Endothelial cell of umbilical vein (primary cell): ENCODE measurements around the gene NAA11. TPM values are rescaled to one million over a fixed set of nuclear protein-coding genes. Genes with fewer than 3 reads are reported as not detected.

ENCODE experiments used
- BruUV-seq: library from RNA; stranded (reverse); fragments of 400-500 nt; replicated peaks from 2 replicates; lab custom pipeline; 2021; lab: Mats Ljungman, UMichigan
- CTCF ChIA-PET: fragments of 300-600, 350-600 bp; sonication (Branson Sonifier 250); formaldehyde crosslinking; loops from one replicate; lab custom pipeline; 2021; ENCODE audit warnings: antibody characterized with exemption, inconsistent platforms; lab: Charles Lee
- POLR2A ChIA-PET: fragments of 300-600, 350-600 bp; sonication (Branson Sonifier 250); formaldehyde crosslinking; loops from one replicate; lab custom pipeline; 2021; ENCODE audit warnings: antibody characterized with exemption, inconsistent platforms; lab: Charles Lee
- DNase-seq: peaks from one replicate; pipeline ENCODE4 v3.0.0-alpha.2; 2011; ENCODE audit warnings: low read depth, low spot score
- FAIRE-seq: peaks from 2 replicates; lab custom pipeline; 2011; peaks lifted over from hg19 to GRCh38; lab: Jason Lieb, UNC
- H2AFZ ChIP-seq: 2 replicates; pipeline ENCODE4 v1.6.0; 2012; ENCODE audit warnings: low read depth, low read length, control low read depth, inconsistent platforms
- H3K27ac ChIP-seq: 2 replicates; pipeline ENCODE4 v1.5.1; 2011; ENCODE audit warnings: low read depth, mild to moderate bottlenecking, control low read depth, low read length, moderate library complexity; ENCODE audit not compliant: insufficient read depth
- H3K27me3 ChIP-seq, 2 experiments: 2 replicates each; pipeline versions ENCODE4 v1.6.0 to v1.6.1; 2011; ENCODE audit warnings: low read length in 2 of 2, mixed read lengths in 1 of 2; ENCODE audit not compliant: control insufficient read depth in 2 of 2, insufficient read depth in 2 of 2
- H3K36me3 ChIP-seq, 2 experiments: 2 replicates in 1 of 2; 3 replicates in 1 of 2; pipeline ENCODE4 v1.5.1; 2011; ENCODE audit warnings: low read length in 2 of 2, mild to moderate bottlenecking in 1 of 2, moderate library complexity in 1 of 2; ENCODE audit not compliant: control insufficient read depth in 2 of 2, insufficient read depth in 2 of 2; ENCODE audit errors: extremely low read depth in 1 of 2
- H3K4me1 ChIP-seq: 3 replicates; pipeline ENCODE4 v1.5.1; 2011; ENCODE audit warnings: mild to moderate bottlenecking, low read length; ENCODE audit not compliant: control insufficient read depth, insufficient read depth; ENCODE audit errors: extremely low read depth
- H3K4me2 ChIP-seq: 2 replicates; pipeline ENCODE4 v1.6.1; 2011; ENCODE audit warnings: low read length, control low read depth, mixed read lengths; ENCODE audit not compliant: insufficient read depth
- H3K4me3 ChIP-seq, 3 experiments: fragments of 200-600 bp in 1 of 3; sonication (generic), shearing (Covaris generic) in 1 of 3; replicated peaks in 1 of 3; 2 replicates each; pipeline ENCODE4 v1.5.1; 2011 to 2016; ENCODE audit warnings: control low read depth in 3 of 3, low read length in 3 of 3, mild to moderate bottlenecking in 2 of 3, inconsistent platforms in 1 of 3, low read depth in 1 of 3, moderate library complexity in 1 of 3; ENCODE audit not compliant: insufficient read depth in 1 of 3
- H3K79me2 ChIP-seq: 2 replicates; pipeline ENCODE4 v1.6.0; 2012; ENCODE audit warnings: low read length, inconsistent platforms; ENCODE audit not compliant: control insufficient read depth, insufficient read depth
- H3K9ac ChIP-seq: replicated peaks from 2 replicates; pipeline ENCODE3; 2011; ENCODE audit warnings: low read length, control low read depth; ENCODE audit not compliant: insufficient read depth; ENCODE audit errors: extremely low read depth
- H3K9me1 ChIP-seq: replicated peaks from 3 replicates; pipeline ENCODE4 v1.6.0; 2011; ENCODE audit warnings: mild to moderate bottlenecking, low read length; ENCODE audit not compliant: control insufficient read depth, insufficient read depth; ENCODE audit errors: extremely low read depth
- H3K9me3 ChIP-seq: replicated peaks from 2 replicates; pipeline ENCODE4 v1.5.1; 2012; ENCODE audit warnings: low read length, inconsistent platforms; ENCODE audit not compliant: control insufficient read depth, insufficient read depth
- H4K20me1 ChIP-seq: replicated peaks from 2 replicates; pipeline ENCODE3; 2011; ENCODE audit warnings: mild to moderate bottlenecking, low read length; ENCODE audit not compliant: control insufficient read depth, insufficient read depth; ENCODE audit errors: extremely low read depth
- CTCF ChIP-seq, 2 donors: IDR thresholded peaks; 1 replicate in 1 of 2; 2 replicates in 1 of 2; pipeline ENCODE4 v1.5.1; 2011; ENCODE audit warnings: low read length in 2 of 2, mild to moderate bottlenecking in 2 of 2, moderate library complexity in 2 of 2, control low read depth in 1 of 2, inconsistent platforms in 1 of 2, low read depth in 1 of 2; ENCODE audit not compliant: insufficient read depth in 1 of 2; ENCODE audit errors: extremely low read depth in 1 of 2
- EZH2 ChIP-seq: IDR thresholded peaks from 2 replicates; pipeline ENCODE4 v1.6.1; 2012; ENCODE audit warnings: borderline replicate concordance, low read depth, mild to moderate bottlenecking, moderate library complexity, low read length, inconsistent platforms; ENCODE audit not compliant: severe bottlenecking
- FOS ChIP-seq: IDR thresholded peaks from 2 replicates; pipeline ENCODE4 v1.6.1; 2011; ENCODE audit warnings: mild to moderate bottlenecking, low read length, moderate library complexity, borderline replicate concordance; ENCODE audit not compliant: insufficient read depth
- GATA2 ChIP-seq: IDR thresholded peaks from 2 replicates; pipeline ENCODE4 v1.7.0; 2011; ENCODE audit warnings: low read depth, mild to moderate bottlenecking, moderate library complexity, mixed read lengths, low read length; ENCODE audit not compliant: insufficient read length, insufficient read depth
- JUN ChIP-seq: IDR thresholded peaks from 2 replicates; pipeline ENCODE4 v1.6.1; 2011; ENCODE audit warnings: borderline replicate concordance, low read depth; ENCODE audit not compliant: insufficient read length, insufficient read depth
- MYC ChIP-seq: IDR thresholded peaks from one replicate; pipeline ENCODE4 v1.6.1; 2011; ENCODE audit warnings: mild to moderate bottlenecking, low read depth, low read length
- POLR2A ChIP-seq: IDR thresholded peaks from 2 replicates; pipeline ENCODE4 v1.6.1; 2012; ENCODE audit warnings: low read depth, mild to moderate bottlenecking, control low read depth, low read length
- POLR2AphosphoS5 ChIP-seq: IDR thresholded peaks from 2 replicates; pipeline ENCODE4 v1.6.1; 2012; ENCODE audit warnings: low read depth, mild to moderate bottlenecking, control low read depth, low read length, moderate library complexity; ENCODE audit not compliant: insufficient read depth
- dilution Hi-C: fragments of 300-500 bp; cut with MboI; formaldehyde crosslinking; loops from one replicate; pipeline ENCODE4 v1.15.0; 2019; ENCODE audit warnings: low sequenced_read_pairs; ENCODE audit not compliant: extremely low pct_ligation_motif_present
- intact Hi-C: fragments of 100-400 bp; cut with micrococcal nuclease; formaldehyde crosslinking; loops from one replicate; pipeline ENCODE4 v1.10.0; 2022
- polyA plus RNA-seq, 4 experiments: library from polyadenylated mRNA; depleted of rRNA in 3 of 4; stranded (reverse) in 3 of 4; unstranded in 1 of 4; fragments of >200 nt; gene quantifications; 2 replicates each; pipeline versions ENCODE4 v1.2.1 to v1.2.3, GENCODE V29; 2011 to 2012; ENCODE audit warnings: missing spikeins in 1 of 4
- total RNA-seq: library from RNA; stranded (reverse); gene quantifications from 2 replicates; pipeline ENCODE4 v1.2.3, GENCODE V29; 2021
- TF ChIP-seq, protein P1 (sequence below): IDR thresholded peaks from 2 replicates; pipeline ENCODE4 v1.6.1; 2011; ENCODE audit not compliant: insufficient read depth, insufficient read length

Gene NAA11
- total and polyA plus RNA-seq, 2 donors (not counting 3 experiments of a cell fraction or from before 2014, with no cell fraction given): not detected

DNA sequence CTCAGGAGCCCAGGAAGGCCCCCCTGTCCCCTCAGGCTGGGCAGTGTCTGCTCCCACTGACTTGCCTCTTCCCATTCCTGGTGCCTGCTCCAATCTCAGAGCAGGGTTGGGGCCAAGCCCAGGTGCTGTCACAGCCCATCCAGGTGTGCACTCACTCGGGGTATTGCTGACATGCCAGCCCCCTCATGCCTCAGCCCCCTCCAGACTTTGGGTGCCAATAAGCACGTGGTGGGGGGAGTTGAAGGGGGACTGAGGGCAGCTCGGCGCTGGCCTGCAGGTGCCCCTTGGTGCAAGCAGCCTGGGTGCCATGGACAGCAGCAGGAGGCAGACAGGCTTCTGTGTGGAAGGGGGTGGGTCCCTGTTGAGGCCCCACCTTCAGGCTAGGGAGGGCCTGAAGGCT lies 28.4 kb downstream of the NAA11 start:
- Histone ChIP-seq H4K20me1 (no peaks in the 10 kb centered on the region), H3K4me3 (no peak overlapping the region), H3K27ac (no peak overlapping the region), H2AFZ (no peak overlapping the region), H3K9me1 (no peaks in the 10 kb centered on the region), H3K9me3 (no peaks in the 10 kb centered on the region), H3K4me1 (no peaks in the 10 kb centered on the region), H3K9ac (no peak overlapping the region), H3K36me3 (no peaks in the 10 kb centered on the region), H3K79me2 (no peaks in the 10 kb centered on the region), H3K27me3 (no peaks in the 10 kb centered on the region), H3K4me2 (no peak overlapping the region)
- BruUV-seq: no TSS peak
- ChIA-PET CTCF (no interaction called here), POLR2A (no interaction called here)
- intact Hi-C loops: no loop called here
- dilution Hi-C loops: no loop called here
- no peak for TF ChIP-seq MYC
- no peak for TF ChIP-seq FOS
- no peak for TF ChIP-seq JUN
- TF ChIP-seq GATA2: no peak
- TF ChIP-seq, protein P1, sequence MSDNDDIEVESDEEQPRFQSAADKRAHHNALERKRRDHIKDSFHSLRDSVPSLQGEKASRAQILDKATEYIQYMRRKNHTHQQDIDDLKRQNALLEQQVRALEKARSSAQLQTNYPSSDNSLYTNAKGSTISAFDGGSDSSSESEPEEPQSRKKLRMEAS: no peak
- no peak for TF ChIP-seq POLR2A
- no peak for TF ChIP-seq EZH2
- TF ChIP-seq CTCF (IDR thresholded peaks at IDR 0.05; ENCODE audit: extremely low read depth in 1 of 2, insufficient read depth in 1 of 2, low read depth in 1 of 2, low read length in 2 of 2): no peak
- no peak for TF ChIP-seq POLR2AphosphoS5
- DNase-seq (no peak), FAIRE-seq (no peak)
